ENCODE measurements around the gene PLIN5. TPM values are rescaled to one million over a fixed set of nuclear protein-coding genes. Genes with fewer than 3 reads are reported as not detected.

The PLIN5 gene
- total RNA-seq, 2 donors from 2014 or later, result 72.9 to 132 TPM

- DNase-seq, result no peak
- TF ChIP-seq, protein P1, sequence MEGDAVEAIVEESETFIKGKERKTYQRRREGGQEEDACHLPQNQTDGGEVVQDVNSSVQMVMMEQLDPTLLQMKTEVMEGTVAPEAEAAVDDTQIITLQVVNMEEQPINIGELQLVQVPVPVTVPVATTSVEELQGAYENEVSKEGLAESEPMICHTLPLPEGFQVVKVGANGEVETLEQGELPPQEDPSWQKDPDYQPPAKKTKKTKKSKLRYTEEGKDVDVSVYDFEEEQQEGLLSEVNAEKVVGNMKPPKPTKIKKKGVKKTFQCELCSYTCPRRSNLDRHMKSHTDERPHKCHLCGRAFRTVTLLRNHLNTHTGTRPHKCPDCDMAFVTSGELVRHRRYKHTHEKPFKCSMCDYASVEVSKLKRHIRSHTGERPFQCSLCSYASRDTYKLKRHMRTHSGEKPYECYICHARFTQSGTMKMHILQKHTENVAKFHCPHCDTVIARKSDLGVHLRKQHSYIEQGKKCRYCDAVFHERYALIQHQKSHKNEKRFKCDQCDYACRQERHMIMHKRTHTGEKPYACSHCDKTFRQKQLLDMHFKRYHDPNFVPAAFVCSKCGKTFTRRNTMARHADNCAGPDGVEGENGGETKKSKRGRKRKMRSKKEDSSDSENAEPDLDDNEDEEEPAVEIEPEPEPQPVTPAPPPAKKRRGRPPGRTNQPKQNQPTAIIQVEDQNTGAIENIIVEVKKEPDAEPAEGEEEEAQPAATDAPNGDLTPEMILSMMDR (IDR thresholded peaks at IDR 0.05), result no peak
- no peak for TF ChIP-seq POLR2A (IDR thresholded peaks at IDR 0.05)
- Histone ChIP-seq H3K9me3 (no peaks in the 10 kb centered on the region), H3K4me1 (peaks cover 9% of the 10 kb centered on the region), H3K36me3 (replicated peaks in 1 of 2; ENCODE audit: insufficient read depth in 1 of 2, low read depth in 2 of 2) (no peaks in the 10 kb centered on the region), H3K27ac (no peak overlapping the region), H3K4me3 (no peak overlapping the region), H3K27me3 (no peaks in the 10 kb centered on the region)
- no peak for ATAC-seq
- intact Hi-C loops (cut with DNase I), result no loop called here
- WGBS, 2 donors, result 90 to 95% methylated on average over 15 of the region's 15 CpGs
Observed at GRCh38 chr19:4522291-4523002, 12.6 kb downstream of the PLIN5 start.

GRCh38 chr19:4521888-4522242, 13.2 kb downstream of the PLIN5 start:
- H3K4me3 ChIP-seq, result no peak overlapping the region
- no peak for ATAC-seq
- 90 to 92% methylated on average over 4 to 5 of the region's 5 CpGs for WGBS, 2 donors
- TF ChIP-seq, protein P1 (IDR thresholded peaks at IDR 0.05), result no peak
- H3K36me3 ChIP-seq (replicated peaks in 1 of 2; ENCODE audit: insufficient read depth in 1 of 2, low read depth in 2 of 2), result no peaks in the 10 kb centered on the region
- DNase-seq, result no peak
- no peaks in the 10 kb centered on the region for H3K27me3 ChIP-seq
- intact Hi-C loops (cut with DNase I), result no loop called here
- H3K27ac ChIP-seq, result no peak overlapping the region
- H3K9me3 ChIP-seq, result no peaks in the 10 kb centered on the region
- H3K4me1 ChIP-seq, result peaks cover 9% of the 10 kb centered on the region

DNA sequence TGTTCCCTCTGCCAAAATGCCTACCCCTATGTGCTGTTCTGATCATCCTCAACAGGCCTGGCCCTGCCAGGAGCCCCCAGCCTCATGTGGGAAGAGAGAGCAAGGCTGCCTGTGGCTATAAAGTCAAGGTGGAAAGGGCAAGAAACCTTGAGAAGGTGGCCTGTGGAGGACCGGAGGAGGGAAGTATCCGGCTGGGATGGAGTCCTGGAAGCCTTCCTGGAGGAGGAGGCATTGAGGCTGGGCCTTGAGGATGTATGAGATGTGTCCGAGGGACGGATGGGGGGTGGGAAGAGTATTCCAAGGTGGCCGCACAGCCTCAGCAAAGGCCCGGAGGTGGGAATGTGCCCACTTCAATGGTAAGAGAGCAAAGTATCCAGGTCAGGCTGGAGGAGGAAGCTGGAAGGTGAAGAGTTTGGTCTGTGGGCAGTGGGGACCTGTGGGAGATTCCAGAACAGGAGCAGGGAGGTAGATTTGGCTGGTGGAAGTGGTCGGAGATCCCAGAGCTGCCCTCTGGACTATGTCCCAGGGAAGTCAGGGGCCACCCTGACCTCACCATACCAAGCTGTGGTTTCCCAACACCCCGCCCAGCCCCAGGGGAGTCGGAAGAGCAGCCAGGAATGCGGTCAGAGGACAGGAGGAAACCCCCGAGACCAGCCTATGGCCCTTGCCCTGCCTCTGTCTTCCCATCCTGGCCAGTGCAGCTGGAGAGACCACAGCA, 13.7 kb downstream of the PLIN5 start:
- no peak for TF ChIP-seq POLR2A (IDR thresholded peaks at IDR 0.05)
- TF ChIP-seq, protein P1 (IDR thresholded peaks at IDR 0.05), result no peak
- DNase-seq, result no peak
- intact Hi-C loops (cut with DNase I), result no loop called here
- no peak overlapping the region for H3K27ac ChIP-seq
- no peaks in the 10 kb centered on the region for H3K36me3 ChIP-seq (replicated peaks in 1 of 2; ENCODE audit: insufficient read depth in 1 of 2, low read depth in 2 of 2)
- H3K27me3 ChIP-seq, result no peaks in the 10 kb centered on the region
- WGBS, 2 donors, result 89 to 93% methylated on average over 11 of the region's 11 CpGs
- no peaks in the 10 kb centered on the region for H3K9me3 ChIP-seq
- no peak overlapping the region for H3K4me3 ChIP-seq
- no peak for ATAC-seq
- peaks cover 9% of the 10 kb centered on the region for H3K4me1 ChIP-seq

DNA sequence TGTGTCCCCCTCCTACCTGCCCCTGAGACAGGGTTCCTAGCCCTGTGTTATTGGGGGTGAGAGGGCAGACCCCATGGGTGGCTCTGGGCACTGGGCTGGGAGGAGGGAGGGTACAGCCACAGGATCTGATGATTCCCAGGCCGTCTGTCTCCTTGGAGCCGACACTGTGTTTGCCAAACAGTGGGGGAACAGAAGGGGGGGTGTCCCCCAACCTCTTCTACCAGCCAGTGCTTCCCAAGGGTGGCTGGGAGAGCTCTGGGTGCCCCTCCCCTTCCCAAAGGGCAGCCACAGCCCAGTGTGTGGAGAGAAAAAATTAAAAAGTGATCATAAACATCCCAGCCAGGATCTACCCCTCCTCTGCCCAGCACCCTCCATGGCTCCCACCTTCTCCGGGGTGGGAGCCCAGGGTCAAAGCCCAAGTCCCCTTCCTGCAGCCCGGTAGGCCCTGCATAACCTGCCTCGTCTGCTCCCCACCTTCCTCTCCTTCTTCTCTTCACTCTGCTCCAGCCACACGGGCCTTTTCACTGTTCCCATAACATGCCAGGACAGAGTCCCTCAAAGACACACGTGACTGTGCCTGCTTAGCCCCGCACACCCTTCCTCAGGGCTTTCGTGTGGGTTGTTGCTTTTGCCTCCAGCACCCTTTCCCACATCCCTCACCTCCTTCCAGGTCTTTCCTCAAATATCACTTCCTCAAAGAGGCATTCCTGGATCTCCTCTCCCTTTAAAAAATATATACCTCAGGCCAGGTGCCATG, 15.3 kb downstream of the PLIN5 start:
- H3K36me3 ChIP-seq (replicated peaks in 1 of 2; ENCODE audit: insufficient read depth in 1 of 2, low read depth in 2 of 2), result no peaks in the 10 kb centered on the region
- intact Hi-C loops (cut with DNase I), result no loop called here
- no peaks in the 10 kb centered on the region for H3K9me3 ChIP-seq
- no peak overlapping the region for H3K4me3 ChIP-seq
- H3K27me3 ChIP-seq, result no peaks in the 10 kb centered on the region
- H3K27ac ChIP-seq, result no peak overlapping the region
- peaks cover 9% of the 10 kb centered on the region for H3K4me1 ChIP-seq
- TF ChIP-seq, protein P1 (IDR thresholded peaks at IDR 0.05), result no peak
- no peak for TF ChIP-seq POLR2A (IDR thresholded peaks at IDR 0.05)
- DNase-seq (no peak), ATAC-seq (no peak)
- WGBS, 2 donors, result 78 to 84% methylated on average over 9 of the region's 9 CpGs
